ENCODE results near the gene ATG14.

- no peak for TF ChIP-seq PATZ1 (CRISPR knock-in tag; IDR thresholded peaks at IDR 0.05; ENCODE audit: borderline replicate concordance)
- no peak for TF ChIP-seq ZNF8 (CRISPR knock-in tag; IDR thresholded peaks at IDR 0.05)
- no peak for TF ChIP-seq TCF4 (CRISPR knock-in tag; IDR thresholded peaks at IDR 0.05; ENCODE audit: borderline replicate concordance)
- TF ChIP-seq POU6F1 (CRISPR knock-in tag; IDR thresholded peaks at IDR 0.05; ENCODE audit: borderline replicate concordance, low read depth): no peak
- no peak for TF ChIP-seq OSR1 (CRISPR knock-in tag; IDR thresholded peaks at IDR 0.05)
- TF ChIP-seq CREB5 (CRISPR knock-in tag; IDR thresholded peaks at IDR 0.05; ENCODE audit: low read depth): no peak
- no peak for TF ChIP-seq ZNF70 (CRISPR knock-in tag; IDR thresholded peaks at IDR 0.05)
- no peak for TF ChIP-seq CSRNP3 (CRISPR knock-in tag; IDR thresholded peaks at IDR 0.05)
- no peak for TF ChIP-seq TSHZ2 (CRISPR knock-in tag; IDR thresholded peaks at IDR 0.05)
Measured at GRCh38 chr14:55350461-55350860, 61.2 kb downstream of the ATG14 start.

Data from SK-N-SH treated with all-trans-retinoic acid at 6 μM for 48 hours (cell line).